HUES6 (cell line): Measurements from ENCODE around the gene PDCD1LG2.
"Not testable (repeated sequence)": the region's sequence is repeated elsewhere in the genome, so short reads cannot be mapped to it uniquely, and the experiment has no call there.

Source experiments
- H3K27ac ChIP-seq: 2 replicates; pipeline ENCODE4 v1.7.0; 2013; ENCODE audit warnings: low read depth, mild to moderate bottlenecking, low read length, inconsistent platforms
- H3K27me3 ChIP-seq: 2 replicates; pipeline ENCODE4 v1.6.1; 2013; ENCODE audit warnings: low read length; ENCODE audit not compliant: control insufficient read depth, insufficient read depth
- H3K36me3 ChIP-seq: 2 replicates; pipeline ENCODE4 v1.6.1; 2013; ENCODE audit warnings: low read length; ENCODE audit not compliant: control insufficient read depth, insufficient read depth
- H3K4me1 ChIP-seq: 2 replicates; pipeline ENCODE4 v1.6.1; 2013; ENCODE audit warnings: low read length; ENCODE audit not compliant: control insufficient read depth, insufficient read depth
- H3K4me3 ChIP-seq: 2 replicates; pipeline ENCODE4 v1.5.1; 2013; ENCODE audit warnings: low read depth, low read length
- H3K9ac ChIP-seq: one replicate; pipeline ENCODE4 v1.6.1; 2013; ENCODE audit warnings: mild to moderate bottlenecking, low read length
- H3K9me3 ChIP-seq: 2 replicates; pipeline ENCODE4 v1.6.1; 2013; ENCODE audit warnings: low read depth, low read length; ENCODE audit not compliant: control insufficient read depth, insufficient read depth

PDCD1LG2 gene

DNA sequence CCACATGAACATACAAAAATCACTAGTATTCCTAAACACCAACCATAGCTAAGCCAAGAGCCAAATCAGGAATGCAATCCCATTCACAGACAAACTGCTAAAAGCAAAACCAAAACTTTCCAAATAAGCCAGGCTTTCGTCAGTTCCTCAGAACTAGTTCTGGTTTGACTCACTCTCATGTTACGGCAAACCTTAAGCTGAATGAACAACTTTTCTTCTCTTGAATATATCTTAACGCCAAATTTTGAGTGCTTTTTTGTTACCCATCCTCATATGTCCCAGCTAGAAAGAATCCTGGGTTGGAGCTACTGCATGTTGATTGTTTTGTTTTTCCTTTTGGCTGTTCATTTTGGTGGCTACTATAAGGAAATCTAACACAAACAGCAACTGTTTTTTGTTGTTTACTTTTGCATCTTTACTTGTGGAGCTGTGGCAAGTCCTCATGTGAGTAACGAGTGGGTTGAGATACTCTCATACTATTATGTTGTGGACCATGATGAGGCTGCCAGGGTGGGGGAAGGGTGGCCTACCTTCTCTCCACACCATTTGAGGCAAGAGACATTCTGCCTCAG is at the start of gene PDCD1LG2:
Gene PDCD1LG2, plus strand, starts transcription at position 172 of the 572 bp plus-strand sequence. CDS start 12,016 bp downstream, outside the sequence.
- Histone ChIP-seq H3K4me3 (no peak within 1 kb of the TSS), H3K27ac (no peak within 1 kb of the TSS), H3K36me3 (no peaks in the 10 kb centered on the region), H3K9ac (no peak within 1 kb of the TSS), H3K9me3 (no peaks in the 10 kb centered on the region), H3K27me3 (no peaks in the 10 kb centered on the region), H3K4me1 (peaks cover 6% of the 10 kb centered on the region; the same call in 1 of the 2 replicates)

DNA sequence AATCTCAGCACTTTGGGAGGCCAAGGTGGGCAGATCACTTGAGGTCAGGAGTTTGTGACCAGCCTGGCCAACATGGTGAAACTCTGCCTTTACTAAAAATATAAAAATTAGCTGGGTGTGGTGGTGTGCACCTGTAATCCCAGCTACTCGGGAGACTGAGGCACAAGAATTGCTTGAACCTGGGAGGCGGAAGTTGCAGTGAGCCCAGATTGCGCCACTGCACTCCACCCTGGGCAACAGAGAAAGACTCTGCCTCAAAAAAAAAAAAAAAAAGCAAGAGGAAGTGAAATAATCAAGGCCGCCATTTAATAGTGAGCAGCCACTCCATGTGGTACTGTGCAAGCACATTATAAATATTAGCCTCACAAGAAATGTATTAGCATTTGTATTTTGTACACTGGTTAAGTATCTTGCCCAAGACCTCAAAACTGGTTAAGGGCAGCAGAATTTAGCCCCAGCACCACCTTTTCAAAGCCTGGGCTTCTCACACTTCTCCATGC is 45.5 kb upstream of the PDCD1LG2 start:
- H3K27me3 ChIP-seq, H3K9me3 ChIP-seq, H3K9ac ChIP-seq, H3K4me3 ChIP-seq, H3K27ac ChIP-seq, H3K36me3 ChIP-seq, H3K4me1 ChIP-seq: not testable (repeated sequence)

DNA sequence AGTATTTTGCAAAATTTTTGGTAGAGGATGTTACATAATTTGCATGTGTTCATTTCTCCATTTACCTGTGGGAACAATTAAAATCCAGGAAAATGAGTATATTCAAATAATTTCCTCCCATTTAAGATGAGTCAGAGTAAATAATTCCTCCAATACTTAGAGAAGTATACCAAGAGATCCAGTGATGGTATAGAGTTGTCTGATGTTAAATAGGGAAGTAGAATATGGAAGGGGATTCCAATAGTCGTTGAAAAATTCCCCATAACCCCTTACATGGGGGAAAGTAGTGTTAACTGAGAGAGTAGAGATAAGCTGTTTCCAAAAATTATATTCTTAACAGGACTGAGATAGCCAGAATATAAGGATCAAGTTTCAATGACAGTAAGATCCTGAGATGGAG is 44.3 kb upstream of the PDCD1LG2 start:
- Histone ChIP-seq H3K9ac (no peak overlapping the region), H3K27me3 (no peaks in the 10 kb centered on the region), H3K27ac (no peak overlapping the region), H3K4me3 (no peak overlapping the region), H3K9me3 (no peaks in the 10 kb centered on the region), H3K4me1 (no peaks in the 10 kb centered on the region), H3K36me3 (no peaks in the 10 kb centered on the region)

DNA sequence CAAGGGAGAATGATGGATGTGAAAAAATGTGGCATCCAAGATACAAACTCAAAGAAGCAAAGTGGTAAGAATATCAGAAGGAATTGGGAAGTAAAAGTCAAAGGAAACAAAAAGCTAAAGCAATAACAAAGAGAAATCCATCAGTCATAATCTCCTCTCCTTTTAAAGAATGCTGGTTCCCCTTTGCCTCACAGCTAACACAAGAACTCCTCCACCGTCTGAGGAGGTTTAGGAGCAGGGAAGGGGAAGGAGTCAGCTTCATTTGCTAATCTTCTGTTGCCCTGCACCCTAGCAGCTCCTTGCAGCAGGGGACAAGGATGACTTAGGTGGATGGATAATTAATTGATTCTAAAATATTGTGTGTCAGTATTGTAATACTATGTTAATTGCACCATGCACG is 43.6 kb upstream of the PDCD1LG2 start:
- Histone ChIP-seq H3K4me1 (no peaks in the 10 kb centered on the region), H3K9me3 (no peaks in the 10 kb centered on the region), H3K27ac (no peak overlapping the region), H3K36me3 (no peaks in the 10 kb centered on the region), H3K9ac (no peak overlapping the region), H3K27me3 (no peaks in the 10 kb centered on the region), H3K4me3 (no peak overlapping the region)

- no peaks in the 10 kb centered on the region for H3K4me1 ChIP-seq
- H3K4me3 ChIP-seq: no peak overlapping the region
- H3K9ac ChIP-seq: no peak overlapping the region
- no peaks in the 10 kb centered on the region for H3K9me3 ChIP-seq
- no peak overlapping the region for H3K27ac ChIP-seq
- H3K27me3 ChIP-seq: no peaks in the 10 kb centered on the region
- H3K36me3 ChIP-seq: no peaks in the 10 kb centered on the region
These were observed 41.5 kb upstream of the PDCD1LG2 start for GRCh38 chr9:5468850-5469249.

DNA sequence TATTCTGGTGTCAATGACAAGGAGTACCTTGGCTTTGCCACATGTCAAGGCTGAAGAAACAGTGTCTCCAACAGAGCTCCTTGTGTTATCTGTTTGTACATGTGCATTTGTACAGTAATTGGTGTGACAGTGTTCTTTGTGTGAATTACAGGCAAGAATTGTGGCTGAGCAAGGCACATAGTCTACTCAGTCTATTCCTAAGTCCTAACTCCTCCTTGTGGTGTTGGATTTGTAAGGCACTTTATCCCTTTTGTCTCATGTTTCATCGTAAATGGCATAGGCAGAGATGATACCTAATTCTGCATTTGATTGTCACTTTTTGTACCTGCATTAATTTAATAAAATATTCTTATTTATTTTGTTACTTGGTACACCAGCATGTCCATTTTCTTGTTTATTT is 40.2 kb upstream of the PDCD1LG2 start:
- Histone ChIP-seq H3K9ac (no peak overlapping the region), H3K36me3 (no peaks in the 10 kb centered on the region), H3K4me3 (no peak overlapping the region), H3K27me3 (no peaks in the 10 kb centered on the region), H3K27ac (no peak overlapping the region), H3K9me3 (no peaks in the 10 kb centered on the region), H3K4me1 (no peaks in the 10 kb centered on the region)

GRCh38 chr9:5470816-5471215 is 39.5 kb upstream of the PDCD1LG2 start:
- H3K9ac ChIP-seq: no peak overlapping the region
- no peak overlapping the region for H3K4me3 ChIP-seq

DNA sequence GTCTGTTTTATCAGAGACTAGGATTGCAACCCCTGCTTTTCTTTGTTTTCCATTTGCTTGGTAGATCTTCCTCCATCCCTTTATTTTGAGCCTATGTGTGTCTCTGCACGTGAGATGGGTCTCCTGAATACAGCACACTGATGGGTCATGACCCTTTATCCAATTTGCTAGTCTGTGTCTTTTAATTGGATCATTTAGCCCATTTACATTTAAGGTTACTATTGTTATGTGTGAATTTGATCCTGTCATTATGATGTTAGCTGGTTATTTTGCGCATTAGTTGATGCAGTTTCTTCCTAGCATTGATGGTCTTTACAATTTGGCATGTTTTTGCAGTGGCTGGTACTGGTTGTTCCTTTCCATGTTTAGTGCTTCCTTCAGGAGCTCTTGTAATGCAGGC is 34.7 kb upstream of the PDCD1LG2 start:
- H3K9me3 ChIP-seq: peaks cover 23% of the 10 kb centered on the region
- not testable (repeated sequence) for H3K4me1 ChIP-seq, H3K36me3 ChIP-seq, H3K27ac ChIP-seq, H3K4me3 ChIP-seq, H3K9ac ChIP-seq, H3K27me3 ChIP-seq

More at GRCh38 chr9:5470816-5471215, 39.5 kb upstream of the PDCD1LG2 start:
- Histone ChIP-seq H3K27ac (no peak overlapping the region), H3K36me3 (no peaks in the 10 kb centered on the region), H3K4me1 (no peaks in the 10 kb centered on the region), H3K9me3 (no peaks in the 10 kb centered on the region), H3K27me3 (no peaks in the 10 kb centered on the region)

GRCh38 chr9:5478206-5478605 is 32.1 kb upstream of the PDCD1LG2 start:
- no peaks in the 10 kb centered on the region for H3K4me1 ChIP-seq
- no peak overlapping the region for H3K27ac ChIP-seq
- no peaks in the 10 kb centered on the region for H3K27me3 ChIP-seq
- H3K4me3 ChIP-seq: no peak overlapping the region
- peaks cover 23% of the 10 kb centered on the region for H3K9me3 ChIP-seq
- H3K36me3 ChIP-seq: no peaks in the 10 kb centered on the region
- no peak overlapping the region for H3K9ac ChIP-seq

DNA sequence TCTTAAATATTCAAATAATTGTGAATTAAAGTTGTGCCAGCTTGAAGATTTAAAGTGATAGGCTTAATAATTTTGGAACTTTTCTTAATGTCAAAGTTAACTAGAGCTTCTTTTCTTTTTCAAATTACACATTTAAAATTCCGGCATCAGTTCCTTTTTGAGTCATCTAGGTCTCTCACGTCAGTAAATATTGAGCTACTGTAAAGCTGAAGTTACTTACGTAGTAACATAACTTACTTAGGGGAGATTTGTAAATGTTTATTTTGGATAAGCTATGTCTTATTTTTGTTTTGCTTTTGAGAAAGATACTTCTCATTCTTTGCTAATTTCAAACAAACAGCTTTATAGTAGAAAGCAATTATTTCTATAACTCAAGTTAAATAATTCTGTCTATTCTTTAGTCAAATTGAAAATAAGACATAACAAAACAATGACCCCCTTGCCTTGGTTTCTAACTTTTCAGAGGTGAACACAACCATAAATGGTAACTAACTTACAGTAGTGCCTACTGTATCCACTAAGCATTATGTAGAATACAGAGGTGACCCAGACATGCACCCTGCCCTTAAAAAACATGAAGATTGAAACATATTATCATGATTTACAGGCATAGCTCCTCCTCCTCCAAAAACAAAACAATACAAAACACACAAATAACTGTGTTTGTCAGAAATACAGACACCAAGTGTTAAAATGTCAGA is 30.2 kb upstream of the PDCD1LG2 start:
- H3K9ac ChIP-seq: no peak overlapping the region
- H3K27ac ChIP-seq: no peak overlapping the region
- H3K27me3 ChIP-seq: no peaks in the 10 kb centered on the region
- H3K4me1 ChIP-seq: no peaks in the 10 kb centered on the region
- H3K36me3 ChIP-seq: no peaks in the 10 kb centered on the region
- peaks cover 23% of the 10 kb centered on the region for H3K9me3 ChIP-seq
- no peak overlapping the region for H3K4me3 ChIP-seq

GRCh38 chr9:5480919-5481318 is 29.4 kb upstream of the PDCD1LG2 start:
- Histone ChIP-seq H3K9ac (no peak overlapping the region), H3K4me3 (no peak overlapping the region), H3K27ac (no peak overlapping the region), H3K36me3 (no peaks in the 10 kb centered on the region), H3K27me3 (no peaks in the 10 kb centered on the region), H3K9me3 (peaks cover 23% of the 10 kb centered on the region), H3K4me1 (no peaks in the 10 kb centered on the region)
